Measurements from ENCODE around the gene PIK3R2.

Gene PIK3R2

GRCh38 chr19:18174983-18175382, 22.0 kb downstream of the PIK3R2 start:
- no peak for DNase-seq

GRCh38 chr19:18176367-18177310, 23.7 kb downstream of the PIK3R2 start:
- no peak for DNase-seq

GRCh38 chr19:18179957-18180356, 27.0 kb downstream of the PIK3R2 start:
- DNase-seq, result no peak

GRCh38 chr19:18183529-18183928, 30.6 kb downstream of the PIK3R2 start:
- DNase-seq, result no peak

- no peak for DNase-seq
Measured at GRCh38 chr19:18185538-18185937, 32.6 kb downstream of the PIK3R2 start.

- DNase-seq, result no peak
Measured at GRCh38 chr19:18190278-18190677, 37.3 kb downstream of the PIK3R2 start.

GRCh38 chr19:18191640-18192062, 38.7 kb downstream of the PIK3R2 start:
- DNase-seq, result no peak

- peak; percentile 97 for DNase-seq
Measured at GRCh38 chr19:18192673-18193387, 39.9 kb downstream of the PIK3R2 start, which contains the start of gene MPV17L2. Gene MPV17L2 (plus strand): TSS chr19:18193218. CDS start chr19:18193282, 64 bp downstream.

- no peak for DNase-seq
Measured at GRCh38 chr19:18193388-18194180, 40.6 kb downstream of the PIK3R2 start.

GRCh38 chr19:18194181-18194530, 41.2 kb downstream of the PIK3R2 start:
- no peak for DNase-seq

GRCh38 chr19:18194554-18195238, 41.7 kb downstream of the PIK3R2 start:
- peak; percentile 74 for DNase-seq

- DNase-seq, result no peak
Measured at GRCh38 chr19:18196511-18196845, 43.5 kb downstream of the PIK3R2 start.

- DNase-seq, result no peak
Measured at GRCh38 chr19:18197306-18197705, 44.3 kb downstream of the PIK3R2 start.

- DNase-seq, result no peak
Measured at GRCh38 chr19:18197941-18198340, 45.0 kb downstream of the PIK3R2 start.

- DNase-seq, result no peak
Measured at GRCh38 chr19:18198374-18198773, 45.4 kb downstream of the PIK3R2 start.

- DNase-seq, result no peak
Measured at GRCh38 chr19:18202397-18202777, 49.4 kb downstream of the PIK3R2 start.

- DNase-seq, result peak; percentile 69
Measured at GRCh38 chr19:18202778-18203407, 49.9 kb downstream of the PIK3R2 start.

GRCh38 chr19:18203408-18203862, 50.5 kb downstream of the PIK3R2 start:
- DNase-seq, result no peak

- DNase-seq, result peak; percentile 99
Measured at GRCh38 chr19:18203863-18204393, 51.0 kb downstream of the PIK3R2 start, which contains the start of gene RAB3A. Gene RAB3A (minus strand): TSS chr19:18204042. CDS start chr19:18202740, 1,302 bp downstream.

- peak; percentile 76 for DNase-seq
Measured at GRCh38 chr19:18204394-18205199, 51.6 kb downstream of the PIK3R2 start.

All from activated CD8-positive, alpha-beta memory T cell treated with anti-CD3 and anti-CD28 coated beads, Interleukin-2, amount 50 U/mL, for 48 hours (primary cell).